SU-DHL-6 (cell line): Measurements from ENCODE around the gene TANC2.

Experiments used
- H2AFZ ChIP-seq: fragments of 200-600 bp; sonication (generic); 2 replicates; pipeline ENCODE4 v1.6.1; 2014; ENCODE audit warnings: low read depth, mild to moderate bottlenecking, moderate library complexity, mixed read lengths, antibody characterized with exemption, low read length; ENCODE audit not compliant: severe bottlenecking
- H3F3A ChIP-seq: fragments of 200-600 bp; shearing (Covaris generic); 2 replicates; pipeline ENCODE4 v1.6.0; 2016; ENCODE audit warnings: antibody characterized with exemption, mild to moderate bottlenecking; ENCODE audit not compliant: insufficient read depth
- H3K27ac ChIP-seq: fragments of 200-600 bp; sonication (generic); 2 replicates; pipeline ENCODE4 v1.5.1; 2016; ENCODE audit warnings: low read depth, mild to moderate bottlenecking, low read length, moderate library complexity, mixed read lengths
- H3K27me3 ChIP-seq: fragments of 200-600 bp; sonication (generic), shearing (Covaris generic); 2 replicates; pipeline ENCODE4 v1.6.0; 2014; ENCODE audit warnings: mild to moderate bottlenecking, low read length
- H3K36me3 ChIP-seq: fragments of 200-600 bp; sonication (generic); 2 replicates; pipeline ENCODE4 v1.6.1; 2014; ENCODE audit warnings: mild to moderate bottlenecking, low read length, mixed read lengths
- H3K4me2 ChIP-seq: fragments of 300-600, 200-600 bp; shearing (Covaris generic), sonication (generic); 2 replicates; pipeline ENCODE4 v1.6.0; 2014; ENCODE audit warnings: low read length, low read depth, mild to moderate bottlenecking; ENCODE audit not compliant: poor library complexity, severe bottlenecking
- H3K4me3 ChIP-seq: fragments of 200-600 bp; sonication (generic); 2 replicates; pipeline ENCODE4 v1.5.1; 2014; ENCODE audit warnings: antibody characterized with exemption, low read length, mild to moderate bottlenecking, mixed read lengths; ENCODE audit not compliant: insufficient read depth, poor library complexity, severe bottlenecking
- H3K79me2 ChIP-seq: fragments of 200-600 bp; sonication (generic); 2 replicates; pipeline ENCODE4 v1.6.1; 2014; ENCODE audit warnings: mild to moderate bottlenecking, low read length, moderate library complexity; ENCODE audit not compliant: insufficient read depth
- H3K9ac ChIP-seq: fragments of 200-600 bp; sonication (generic); 2 replicates; pipeline ENCODE4 v1.7.0; 2014; ENCODE audit warnings: mild to moderate bottlenecking, low read length
- H3K9me2 ChIP-seq: fragments of 200-600 bp; sonication (generic); replicated peaks from 2 replicates; pipeline ENCODE4 v1.6.1; 2014; ENCODE audit warnings: low read length; ENCODE audit not compliant: insufficient read depth
- H3K9me3 ChIP-seq: fragments of 200-600 bp; sonication (generic); 2 replicates; pipeline ENCODE4 v1.6.1; 2014; ENCODE audit warnings: low read length, mixed read lengths; ENCODE audit not compliant: insufficient read depth
- H4K20me1 ChIP-seq: fragments of 200-600 bp; sonication (generic); 2 replicates; pipeline ENCODE4 v1.6.1; 2014; ENCODE audit warnings: low read depth, mild to moderate bottlenecking, antibody characterized with exemption, low read length, moderate library complexity, mixed read lengths
- EZH2phosphoT487 ChIP-seq: fragments of 200-600 bp; sonication (generic), shearing (Covaris generic); conservative IDR thresholded peaks from 2 replicates; pipeline ENCODE4 v1.6.1; 2018; ENCODE audit warnings: mild to moderate bottlenecking, antibody characterized with exemption, low read length, moderate library complexity, mixed read lengths
- TF ChIP-seq, protein P1 (sequence below): fragments of 200-600 bp; sonication (generic); IDR thresholded peaks from one replicate; pipeline ENCODE4 v1.5.1; 2017; ENCODE audit warnings: antibody characterized with exemption, mild to moderate bottlenecking, low read length, moderate library complexity; ENCODE audit not compliant: insufficient read depth, poor library complexity, severe bottlenecking

Gene TANC2

DNA sequence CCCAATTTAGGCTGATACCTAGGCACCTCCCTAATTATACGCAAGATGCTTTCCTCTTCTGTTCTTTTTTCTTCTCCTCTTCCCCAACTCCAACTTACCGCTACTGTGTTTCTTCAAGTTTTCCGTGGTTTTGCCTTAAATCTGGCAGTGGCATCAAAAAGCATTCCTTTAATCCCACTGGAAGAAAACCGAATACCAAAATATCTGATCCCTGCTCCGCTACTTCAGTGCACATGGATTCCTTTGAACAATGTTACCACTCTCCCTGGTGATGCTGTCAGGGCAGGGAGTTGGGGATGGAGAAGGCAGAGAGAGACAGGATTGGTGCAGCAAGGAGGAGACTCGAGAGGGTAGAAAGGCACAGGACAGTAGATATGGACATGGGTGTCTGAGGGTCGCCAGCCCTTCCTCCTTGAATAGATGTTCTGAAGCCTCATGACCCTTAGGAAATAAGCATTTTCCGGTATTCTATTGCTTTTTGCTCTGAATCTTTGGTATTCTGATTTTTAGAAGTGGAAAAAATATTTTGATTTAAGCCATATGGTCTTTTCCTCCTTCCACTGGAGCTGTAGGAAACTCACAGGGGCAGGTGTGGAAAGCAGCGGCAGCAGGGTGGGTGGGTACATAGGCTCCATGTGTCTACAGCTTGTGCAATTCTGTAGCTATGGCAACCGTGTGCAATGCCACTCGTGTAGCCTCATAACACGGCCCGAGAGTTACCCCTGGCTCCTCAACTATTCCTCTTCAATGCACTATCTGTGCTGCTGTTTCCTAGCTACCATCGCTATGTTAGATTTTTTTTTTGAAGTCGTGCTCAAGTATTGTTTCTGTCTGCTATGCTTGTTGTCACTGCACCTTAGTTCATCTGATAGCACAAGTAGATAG is 32.3 kb upstream of the TANC2 start:
- Histone ChIP-seq H3K36me3 (no peaks in the 10 kb centered on the region), H3K27ac (no peak overlapping the region), H3K4me3 (no peak overlapping the region), H3F3A (no peaks in the 10 kb centered on the region), H3K9me3 (no peaks in the 10 kb centered on the region; the same call in 1 of the 2 replicates), H3K27me3 (no peaks in the 10 kb centered on the region), H4K20me1 (no peaks in the 10 kb centered on the region), H3K9ac (no peak overlapping the region), H3K9me2 (no peaks in the 10 kb centered on the region), H3K4me2 (no peak overlapping the region), H2AFZ (no peak overlapping the region), H3K79me2 (no peaks in the 10 kb centered on the region)
- TF ChIP-seq, protein P1, sequence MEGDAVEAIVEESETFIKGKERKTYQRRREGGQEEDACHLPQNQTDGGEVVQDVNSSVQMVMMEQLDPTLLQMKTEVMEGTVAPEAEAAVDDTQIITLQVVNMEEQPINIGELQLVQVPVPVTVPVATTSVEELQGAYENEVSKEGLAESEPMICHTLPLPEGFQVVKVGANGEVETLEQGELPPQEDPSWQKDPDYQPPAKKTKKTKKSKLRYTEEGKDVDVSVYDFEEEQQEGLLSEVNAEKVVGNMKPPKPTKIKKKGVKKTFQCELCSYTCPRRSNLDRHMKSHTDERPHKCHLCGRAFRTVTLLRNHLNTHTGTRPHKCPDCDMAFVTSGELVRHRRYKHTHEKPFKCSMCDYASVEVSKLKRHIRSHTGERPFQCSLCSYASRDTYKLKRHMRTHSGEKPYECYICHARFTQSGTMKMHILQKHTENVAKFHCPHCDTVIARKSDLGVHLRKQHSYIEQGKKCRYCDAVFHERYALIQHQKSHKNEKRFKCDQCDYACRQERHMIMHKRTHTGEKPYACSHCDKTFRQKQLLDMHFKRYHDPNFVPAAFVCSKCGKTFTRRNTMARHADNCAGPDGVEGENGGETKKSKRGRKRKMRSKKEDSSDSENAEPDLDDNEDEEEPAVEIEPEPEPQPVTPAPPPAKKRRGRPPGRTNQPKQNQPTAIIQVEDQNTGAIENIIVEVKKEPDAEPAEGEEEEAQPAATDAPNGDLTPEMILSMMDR, result no peak
- TF ChIP-seq EZH2phosphoT487, result no peak

DNA sequence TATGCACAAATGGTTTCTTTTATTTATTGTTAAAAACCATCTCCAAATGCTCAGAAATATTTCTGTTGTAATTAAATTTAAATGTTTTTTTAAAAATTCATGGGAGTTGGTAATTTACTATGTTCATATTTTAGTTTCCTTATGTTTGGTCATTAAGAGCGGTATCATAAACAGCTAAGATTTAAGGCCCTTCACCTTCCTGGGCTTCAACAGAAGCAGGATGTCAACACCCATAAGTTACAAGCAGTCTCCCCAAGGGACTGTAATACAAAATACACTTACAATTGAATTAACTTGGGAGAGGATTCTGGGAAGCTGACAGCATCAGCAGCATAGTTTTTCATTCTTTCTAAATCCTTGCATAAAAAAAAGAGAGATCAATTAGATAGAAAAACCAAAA is 30.9 kb upstream of the TANC2 start:
- no peak overlapping the region for H3K4me2 ChIP-seq
- no peak overlapping the region for H3K27ac ChIP-seq
- H3K9me2 ChIP-seq, result no peaks in the 10 kb centered on the region
- H4K20me1 ChIP-seq, result no peaks in the 10 kb centered on the region
- H3K79me2 ChIP-seq, result no peaks in the 10 kb centered on the region
- H3K9ac ChIP-seq, result no peak overlapping the region
- no peaks in the 10 kb centered on the region for H3K36me3 ChIP-seq
- H2AFZ ChIP-seq, result no peak overlapping the region
- peaks cover 7% of the 10 kb centered on the region; the same call in 1 of the 2 replicates for H3K9me3 ChIP-seq
- TF ChIP-seq EZH2phosphoT487, result no peak
- TF ChIP-seq, protein P1, result no peak
- no peaks in the 10 kb centered on the region for H3K27me3 ChIP-seq
- no peaks in the 10 kb centered on the region for H3F3A ChIP-seq
- no peak overlapping the region for H3K4me3 ChIP-seq

DNA sequence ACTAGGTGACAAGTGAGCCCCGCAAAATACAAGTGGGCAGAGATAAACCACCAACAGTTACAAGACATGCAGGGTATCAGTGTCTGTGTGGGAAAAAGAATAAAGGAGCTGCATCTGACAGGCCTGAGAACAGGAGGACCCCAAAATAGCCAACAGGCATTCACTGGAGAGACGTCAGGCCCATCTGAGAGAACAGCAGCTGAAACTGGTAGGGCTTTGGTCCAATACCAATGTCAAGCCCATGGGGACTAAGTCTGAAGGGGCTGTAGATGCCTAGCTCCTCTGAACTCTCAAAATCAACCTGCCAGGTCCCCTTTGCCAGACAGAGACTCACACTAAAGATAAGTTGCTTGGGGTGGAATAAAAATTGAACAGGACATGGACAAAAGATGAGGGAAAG is 30.5 kb upstream of the TANC2 start:
- H3K9me3 ChIP-seq, result peaks cover 7% of the 10 kb centered on the region; the same call in 1 of the 2 replicates
- H3K36me3 ChIP-seq, result no peaks in the 10 kb centered on the region
- no peaks in the 10 kb centered on the region for H3K79me2 ChIP-seq
- no peaks in the 10 kb centered on the region for H3F3A ChIP-seq
- H2AFZ ChIP-seq, result no peak overlapping the region
- no peaks in the 10 kb centered on the region for H3K9me2 ChIP-seq
- TF ChIP-seq, protein P1, result no peak
- TF ChIP-seq EZH2phosphoT487, result no peak
- H4K20me1 ChIP-seq, result no peaks in the 10 kb centered on the region
- H3K27me3 ChIP-seq, result no peaks in the 10 kb centered on the region
- H3K27ac ChIP-seq, result no peak overlapping the region
- H3K9ac ChIP-seq, result no peak overlapping the region
- no peak overlapping the region for H3K4me2 ChIP-seq
- H3K4me3 ChIP-seq, result no peak overlapping the region
